SH-SY5Y (cell line): ENCODE data around the gene PPRC1.

ENCODE experiments used
- GATA2 ChIP-seq: IDR thresholded peaks from 2 replicates; pipeline ENCODE4 v1.6.1; 2011; ENCODE audit warnings: mild to moderate bottlenecking, low read depth, low read length
- GATA3 ChIP-seq: IDR thresholded peaks from 2 replicates; pipeline ENCODE4 v1.6.1; 2011; ENCODE audit warnings: low read depth, mild to moderate bottlenecking, low read length, moderate library complexity

DNA sequence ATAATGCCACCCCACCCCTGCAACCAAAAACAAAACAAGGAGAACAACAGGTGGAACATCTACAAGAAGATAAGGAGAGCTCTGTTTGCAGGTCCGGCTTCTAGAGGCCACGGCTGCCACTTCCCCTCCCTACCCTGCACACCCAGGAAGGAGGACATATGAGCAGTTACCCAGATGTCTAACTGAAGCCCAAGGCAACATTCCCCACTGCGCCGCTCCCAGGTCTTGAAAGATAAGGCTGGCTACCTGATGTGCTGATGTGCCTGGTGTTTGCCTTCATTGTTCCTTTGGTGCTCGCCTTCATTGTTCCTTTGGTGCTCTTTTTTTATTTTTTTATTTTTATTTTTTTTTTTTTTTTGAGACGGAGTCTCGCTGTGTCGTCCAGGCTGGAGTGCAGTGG is 46.6 kb upstream of the PPRC1 start:
- TF ChIP-seq GATA2: no peak
- TF ChIP-seq GATA3: no peak
